ENCODE results near the gene VAT1L. TPM values are rescaled to one million over a fixed set of nuclear protein-coding genes. Genes with fewer than 3 reads are reported as not detected.

Gene VAT1L
- total and polyA plus RNA-seq, 2 experiments from 2014 or later = 11.0 to 24.4 TPM

DNA sequence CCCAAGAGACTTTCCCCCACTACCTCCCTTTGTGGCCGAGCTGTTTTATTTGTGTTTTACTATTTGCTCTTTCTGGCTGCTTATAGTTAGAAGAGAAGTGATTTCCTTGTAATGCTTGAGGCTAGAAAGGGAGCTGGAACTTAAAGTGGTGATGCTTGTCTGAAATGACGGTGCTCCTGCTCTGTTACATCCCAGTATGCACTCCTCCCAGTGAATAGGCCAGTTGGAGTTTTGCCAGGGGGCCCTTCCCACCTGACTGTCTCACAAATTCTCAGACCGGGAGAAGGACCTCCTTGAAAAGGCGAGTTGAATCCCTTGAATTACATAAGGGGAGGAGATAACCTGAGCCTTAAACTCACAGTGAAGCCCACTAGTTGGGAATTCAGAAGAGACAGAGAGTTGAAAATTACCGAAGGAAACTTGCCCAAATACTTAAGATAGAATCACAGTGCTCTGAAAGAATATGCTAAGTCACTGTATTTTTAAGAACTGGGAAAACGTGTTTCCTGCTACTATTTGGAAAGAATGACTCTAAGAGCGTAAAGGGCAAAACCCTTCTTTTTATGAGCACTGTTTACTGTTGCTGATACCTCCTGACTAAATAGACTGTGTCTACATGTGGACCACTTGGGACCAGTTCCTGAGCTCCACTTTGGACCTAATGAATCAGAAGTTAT lies 149.2 kb downstream of the VAT1L start:
- Mint-ChIP-seq H3K4me3 (no peak overlapping the region), H3K27ac (no peak overlapping the region), H3K9me3 (peaks cover 16% of the 10 kb centered on the region), H3K4me1 (peaks cover 7% of the 10 kb centered on the region; the same call in 2 of the 3 replicates), H3K27me3 (ENCODE audit: insufficient read depth, low read depth, poor library complexity) (peaks cover 2% of the 10 kb centered on the region), H3K36me3 (ENCODE audit: low read depth) (peaks cover 38% of the 10 kb centered on the region)
- Histone ChIP-seq H3K9me2 (ENCODE audit: insufficient read depth) (no peaks in the 10 kb centered on the region), H3K4me2 (no peak overlapping the region), H3K79me2 (replicated peaks; ENCODE audit: insufficient read depth) (no peaks in the 10 kb centered on the region), H3F3A (replicated peaks; ENCODE audit: low read depth) (no peaks in the 10 kb centered on the region), H3K27ac (ENCODE audit: low read depth) (no peak overlapping the region), H3K4me1 (ENCODE audit: insufficient read depth) (peaks cover 5% of the 10 kb centered on the region; the same call in 1 of the 2 replicates), H4K20me1 (replicated peaks; ENCODE audit: insufficient read depth) (no peaks in the 10 kb centered on the region), H3K4me3 (no peak overlapping the region), H3K27me3 (ENCODE audit: insufficient read depth) (no peaks in the 10 kb centered on the region), H3K36me3 (ENCODE audit: insufficient read depth) (no peaks in the 10 kb centered on the region), H2AFZ (no peak overlapping the region)
- DNase-seq (ENCODE audit: low spot score) (no peak), ATAC-seq (no peak)
- TF ChIP-seq CREB1 (CRISPR knock-in tag; IDR thresholded peaks at IDR 0.05; ENCODE audit: low read depth) = no peak
- TF ChIP-seq EZH2phosphoT487 (IDR thresholded peaks at IDR 0.05; ENCODE audit: unreplicated experiment) = no peak
- TF ChIP-seq POLR2AphosphoS5 (IDR thresholded peaks at IDR 0.05; ENCODE audit: low read depth) = no peak
- no peak for TF ChIP-seq ZNF331 (CRISPR knock-in tag; IDR thresholded peaks at IDR 0.05; ENCODE audit: low read depth)
- no peak for TF ChIP-seq ZNF462 (CRISPR knock-in tag; IDR thresholded peaks at IDR 0.05)
- TF ChIP-seq NANOG (IDR thresholded peaks at IDR 0.05; ENCODE audit: borderline replicate concordance) = no peak
- TF ChIP-seq, protein P1, sequence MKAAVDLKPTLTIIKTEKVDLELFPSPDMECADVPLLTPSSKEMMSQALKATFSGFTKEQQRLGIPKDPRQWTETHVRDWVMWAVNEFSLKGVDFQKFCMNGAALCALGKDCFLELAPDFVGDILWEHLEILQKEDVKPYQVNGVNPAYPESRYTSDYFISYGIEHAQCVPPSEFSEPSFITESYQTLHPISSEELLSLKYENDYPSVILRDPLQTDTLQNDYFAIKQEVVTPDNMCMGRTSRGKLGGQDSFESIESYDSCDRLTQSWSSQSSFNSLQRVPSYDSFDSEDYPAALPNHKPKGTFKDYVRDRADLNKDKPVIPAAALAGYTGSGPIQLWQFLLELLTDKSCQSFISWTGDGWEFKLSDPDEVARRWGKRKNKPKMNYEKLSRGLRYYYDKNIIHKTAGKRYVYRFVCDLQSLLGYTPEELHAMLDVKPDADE (IDR thresholded peaks at IDR 0.05) = no peak
- TF ChIP-seq, protein P2, sequence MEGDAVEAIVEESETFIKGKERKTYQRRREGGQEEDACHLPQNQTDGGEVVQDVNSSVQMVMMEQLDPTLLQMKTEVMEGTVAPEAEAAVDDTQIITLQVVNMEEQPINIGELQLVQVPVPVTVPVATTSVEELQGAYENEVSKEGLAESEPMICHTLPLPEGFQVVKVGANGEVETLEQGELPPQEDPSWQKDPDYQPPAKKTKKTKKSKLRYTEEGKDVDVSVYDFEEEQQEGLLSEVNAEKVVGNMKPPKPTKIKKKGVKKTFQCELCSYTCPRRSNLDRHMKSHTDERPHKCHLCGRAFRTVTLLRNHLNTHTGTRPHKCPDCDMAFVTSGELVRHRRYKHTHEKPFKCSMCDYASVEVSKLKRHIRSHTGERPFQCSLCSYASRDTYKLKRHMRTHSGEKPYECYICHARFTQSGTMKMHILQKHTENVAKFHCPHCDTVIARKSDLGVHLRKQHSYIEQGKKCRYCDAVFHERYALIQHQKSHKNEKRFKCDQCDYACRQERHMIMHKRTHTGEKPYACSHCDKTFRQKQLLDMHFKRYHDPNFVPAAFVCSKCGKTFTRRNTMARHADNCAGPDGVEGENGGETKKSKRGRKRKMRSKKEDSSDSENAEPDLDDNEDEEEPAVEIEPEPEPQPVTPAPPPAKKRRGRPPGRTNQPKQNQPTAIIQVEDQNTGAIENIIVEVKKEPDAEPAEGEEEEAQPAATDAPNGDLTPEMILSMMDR (conservative IDR thresholded peaks at IDR 0.05; ENCODE audit: low read depth in 2 of 2) = no peak
- no peak for TF ChIP-seq ZNF114 (CRISPR knock-in tag; IDR thresholded peaks at IDR 0.05)
- TF ChIP-seq JUNB (IDR thresholded peaks at IDR 0.05; ENCODE audit: unreplicated experiment) = no peak

Measured in GM23338 (cell line).